Activated T-helper 1 cell treated with Interleukin-2 at 50 U/mL for 16 hours (primary cell): ENCODE results near the gene STX2.
"Not testable (repeated sequence)": the region's sequence is repeated elsewhere in the genome, so short reads cannot be mapped to it uniquely, and the experiment has no call there.

Experiments
- DNase-seq: peaks from one replicate; pipeline ENCODE4 v3.0.0-alpha.2; 2020; ENCODE audit warnings: low read depth

Gene STX2

DNA sequence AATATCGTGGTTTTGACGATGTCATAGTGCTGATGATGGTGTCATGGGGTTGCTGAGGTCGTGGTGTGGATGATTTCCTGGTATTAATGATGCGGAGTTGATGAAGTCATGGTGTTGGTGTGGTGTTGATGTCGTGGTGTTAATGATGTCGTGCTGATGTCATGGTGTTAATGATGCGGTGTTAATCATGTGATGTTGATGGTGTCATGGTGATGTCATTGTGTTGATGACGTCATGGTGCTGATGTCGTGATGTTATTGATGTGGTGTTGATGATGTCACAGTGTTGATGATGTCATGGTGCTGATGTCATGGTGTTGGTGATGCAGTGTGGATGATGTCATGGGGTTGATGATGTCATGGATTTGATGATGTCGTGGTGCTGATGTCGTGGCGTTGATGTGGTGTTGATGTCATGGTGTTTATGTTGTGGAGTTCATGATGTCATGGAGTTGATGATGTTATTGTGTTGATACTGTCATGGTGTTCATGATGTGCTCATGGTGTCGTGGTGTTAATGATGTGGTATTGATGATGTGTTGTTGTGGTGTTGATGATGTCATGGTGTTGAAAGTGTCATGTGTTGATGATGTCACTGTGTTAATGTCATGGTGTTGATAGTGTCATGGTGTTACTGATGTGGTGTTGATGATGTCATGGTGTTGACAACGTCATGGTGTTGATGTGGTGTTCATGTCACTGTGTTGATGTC is 74.4 kb downstream of the STX2 start:
- DNase-seq: no peak

DNA sequence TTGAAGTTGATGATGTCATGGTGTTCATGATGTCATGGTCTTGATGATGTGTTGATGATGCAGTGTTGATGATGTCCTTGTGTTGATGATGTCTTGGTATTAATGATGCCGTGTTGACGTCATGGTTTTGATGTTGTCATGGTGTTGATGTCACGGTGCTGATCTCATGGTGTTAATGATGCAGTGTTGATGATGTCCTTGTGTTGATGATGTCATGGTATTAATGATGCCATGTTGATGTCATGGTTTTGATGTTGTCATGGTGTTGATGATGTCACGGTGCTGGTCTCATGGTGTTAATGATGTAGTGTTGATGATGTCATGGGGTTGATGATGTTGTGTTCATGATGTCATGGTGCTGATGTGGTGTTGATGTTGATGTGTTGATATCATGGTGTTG is 75.0 kb downstream of the STX2 start:
- no peak for DNase-seq

DNA sequence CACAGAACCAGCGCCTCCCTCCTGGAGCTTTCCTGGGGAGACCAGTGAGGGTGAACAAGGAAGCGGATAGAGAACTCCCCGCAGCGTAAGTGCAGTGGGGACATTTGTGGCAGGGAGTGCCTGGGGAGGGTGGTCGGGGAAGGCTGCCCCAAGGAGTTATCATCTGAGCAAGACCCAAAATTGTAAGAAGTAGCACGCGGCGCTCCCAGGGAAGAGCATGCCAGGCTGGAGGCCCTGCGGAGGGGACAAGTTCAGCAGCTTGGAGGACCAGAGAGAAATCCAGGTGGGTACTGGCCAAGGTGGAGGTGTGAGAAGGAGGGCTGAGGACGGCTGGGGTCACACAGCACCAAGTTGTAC is 76.8 kb downstream of the STX2 start:
- DNase-seq: no peak

DNA sequence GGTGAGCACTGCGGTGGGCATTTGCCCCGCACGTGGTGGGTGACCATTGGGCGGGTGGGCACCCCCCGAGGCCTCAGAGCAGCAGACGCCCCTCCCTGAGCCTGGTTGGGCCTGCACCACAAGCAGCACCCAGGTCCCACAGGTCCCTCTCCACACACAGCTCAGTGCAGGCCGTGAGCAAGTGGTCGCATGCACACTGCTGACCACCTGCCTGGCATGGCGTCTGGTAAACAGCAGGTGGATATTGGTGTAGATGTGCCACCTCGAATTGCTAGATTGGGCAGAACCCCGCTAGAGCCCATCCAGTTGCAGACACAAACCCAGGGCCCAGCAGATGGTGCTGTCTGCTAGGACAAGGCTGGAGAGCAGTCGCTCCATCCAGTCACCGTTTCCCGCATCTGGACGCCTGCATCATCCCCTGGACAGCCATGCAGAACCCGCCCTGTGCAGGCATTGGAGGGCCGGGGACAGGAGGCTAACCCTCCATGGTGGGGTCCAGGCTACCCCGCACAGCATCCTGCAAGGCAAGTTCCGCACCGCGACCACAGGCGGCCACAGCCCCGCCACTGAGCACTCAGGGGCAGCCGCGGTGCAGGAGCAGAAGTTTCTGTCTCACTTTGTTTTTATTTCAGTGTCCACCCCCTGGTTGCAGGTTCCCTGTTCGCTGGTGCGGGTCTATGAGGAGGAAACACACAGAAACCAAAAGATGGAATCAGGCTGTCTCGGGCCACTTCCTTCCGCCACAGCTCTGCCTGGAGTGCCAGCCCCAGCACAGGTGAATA is 77.3 kb downstream of the STX2 start:
- DNase-seq: peak; percentile 14

DNA sequence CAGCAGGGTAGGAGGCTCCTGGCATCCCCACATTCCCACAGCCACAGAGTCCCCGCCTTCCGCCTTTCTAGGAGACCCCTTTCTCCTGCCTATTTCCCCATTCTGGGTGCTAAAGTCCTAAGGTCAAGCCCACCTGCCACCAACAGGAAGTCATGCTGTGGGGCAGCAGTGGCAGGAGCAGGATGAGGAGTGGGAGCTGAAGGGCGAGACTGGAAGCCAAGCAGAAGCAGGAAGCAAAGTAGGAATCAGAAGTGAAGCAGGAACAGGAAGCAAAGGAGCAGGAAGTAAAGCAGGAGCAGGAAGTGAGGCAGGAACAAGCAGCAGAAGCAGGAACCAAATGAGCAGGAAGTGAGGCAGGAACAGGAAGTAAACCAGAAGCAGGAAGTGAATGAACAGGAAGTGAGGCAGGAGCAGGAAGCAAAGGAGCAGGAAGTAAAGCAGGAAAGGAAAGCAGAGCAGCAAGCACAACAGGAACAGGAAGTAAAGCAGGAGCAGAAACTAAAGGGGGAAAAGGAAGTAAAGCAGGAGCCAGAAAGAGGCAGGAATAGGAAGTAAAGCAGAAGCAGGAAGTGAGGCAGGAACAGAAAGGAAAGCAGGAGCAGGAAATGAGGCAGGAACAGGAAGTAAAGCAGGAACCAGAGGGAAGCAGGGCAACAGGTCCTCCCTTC is 84.7 kb downstream of the STX2 start:
- DNase-seq: no peak

- no peak for DNase-seq
Observed at GRCh38 chr12:130752692-130753230, 86.3 kb downstream of the STX2 start.

GRCh38 chr12:130752037-130752436 is 87.0 kb downstream of the STX2 start:
- not testable (repeated sequence) for DNase-seq

DNA sequence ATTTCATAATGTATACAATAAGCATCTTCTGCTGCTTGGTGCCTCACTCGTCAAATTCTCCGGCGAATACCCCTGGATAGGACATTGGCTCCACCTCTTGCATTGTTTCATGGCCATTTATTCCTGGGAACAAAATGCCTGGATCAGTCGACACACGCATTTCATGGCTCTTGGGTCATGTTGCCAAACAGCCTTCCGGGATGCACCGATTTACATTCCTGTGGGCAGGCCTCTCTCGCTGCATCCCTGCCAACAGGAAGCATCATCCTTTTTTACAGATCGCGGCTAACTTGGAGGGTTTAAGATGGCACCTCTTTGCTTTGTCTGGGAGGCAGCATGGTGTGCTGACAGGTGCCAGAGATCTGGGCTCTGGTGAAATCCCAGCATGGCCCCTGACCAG is 90.3 kb downstream of the STX2 start:
- DNase-seq: no peak

GRCh38 chr12:130747867-130748740 is 90.9 kb downstream of the STX2 start:
- peak; percentile 45 for DNase-seq

- DNase-seq: no peak
Observed at GRCh38 chr12:130746546-130746945, 92.5 kb downstream of the STX2 start.

DNA sequence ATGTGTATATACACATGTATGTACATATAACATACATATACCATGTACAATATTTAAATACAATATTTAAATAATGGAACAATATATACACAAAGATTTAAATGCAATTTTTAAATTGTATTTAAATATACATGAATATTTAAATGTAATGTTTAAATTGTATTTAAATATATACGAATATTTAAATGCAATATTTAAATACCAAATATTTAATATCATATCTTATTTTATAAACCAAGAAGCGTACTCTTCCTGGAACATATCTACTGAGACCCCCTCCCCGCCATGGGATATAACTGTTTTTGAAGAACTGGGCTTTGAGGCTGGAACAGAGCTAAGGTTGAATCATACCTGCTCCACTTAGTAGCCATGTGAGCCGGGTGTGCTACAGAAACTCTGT is 93.1 kb downstream of the STX2 start:
- DNase-seq: no peak

GRCh38 chr12:130744274-130744673 is 94.8 kb downstream of the STX2 start:
- DNase-seq: no peak

DNA sequence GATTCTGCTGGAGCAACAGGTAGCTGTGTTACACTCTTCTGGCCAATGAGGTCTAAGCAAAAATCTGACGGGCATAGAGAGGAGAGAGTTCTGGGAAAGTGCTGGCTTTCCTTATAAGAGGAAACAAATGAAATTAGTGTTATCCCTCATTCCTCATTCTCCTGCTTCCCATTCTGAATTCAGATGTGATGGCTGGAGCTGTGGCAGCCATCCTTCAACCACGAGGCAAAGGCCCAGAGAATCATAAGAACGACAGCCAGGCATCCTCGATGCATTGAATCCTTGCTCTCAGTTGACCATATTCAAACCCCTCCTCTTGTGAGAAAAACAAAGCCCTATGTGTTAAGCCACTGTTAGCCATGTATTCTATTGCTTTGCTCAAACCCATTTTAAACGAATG is 95.4 kb downstream of the STX2 start:
- DNase-seq: no peak

GRCh38 chr12:130743176-130743575 is 95.9 kb downstream of the STX2 start:
- DNase-seq: no peak

- DNase-seq: no peak
Observed at GRCh38 chr12:130742716-130743115, 96.3 kb downstream of the STX2 start.

DNA sequence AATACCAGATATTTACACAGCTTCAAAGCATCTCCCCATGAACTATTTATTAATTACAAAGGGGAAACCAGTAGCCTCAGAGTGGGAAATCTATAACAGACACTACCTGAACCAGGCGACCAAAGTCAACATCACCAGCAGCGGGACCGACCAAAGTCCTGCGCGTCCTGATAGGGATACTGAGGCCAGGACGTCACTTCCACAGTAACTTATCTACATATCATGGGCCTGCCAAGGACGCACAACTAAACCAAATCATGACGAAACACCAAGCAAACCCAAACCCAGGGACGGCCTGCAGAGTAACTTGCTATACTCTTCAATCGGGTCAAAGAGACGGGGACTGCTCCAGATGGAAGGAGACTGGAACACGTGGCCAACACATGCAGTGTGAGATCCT is 96.9 kb downstream of the STX2 start:
- DNase-seq: no peak
